GM12873 (cell line): Measurements from ENCODE around the gene NRAP.

Experiments used
- TF ChIP-seq, protein P1 (sequence below): IDR thresholded peaks from 2 replicates; pipeline ENCODE4 v1.5.1; 2012; ENCODE audit warnings: low read depth, mild to moderate bottlenecking, moderate library complexity, low read length, control low read depth; ENCODE audit not compliant: insufficient read depth; ENCODE audit errors: missing control alignments

The NRAP gene

DNA sequence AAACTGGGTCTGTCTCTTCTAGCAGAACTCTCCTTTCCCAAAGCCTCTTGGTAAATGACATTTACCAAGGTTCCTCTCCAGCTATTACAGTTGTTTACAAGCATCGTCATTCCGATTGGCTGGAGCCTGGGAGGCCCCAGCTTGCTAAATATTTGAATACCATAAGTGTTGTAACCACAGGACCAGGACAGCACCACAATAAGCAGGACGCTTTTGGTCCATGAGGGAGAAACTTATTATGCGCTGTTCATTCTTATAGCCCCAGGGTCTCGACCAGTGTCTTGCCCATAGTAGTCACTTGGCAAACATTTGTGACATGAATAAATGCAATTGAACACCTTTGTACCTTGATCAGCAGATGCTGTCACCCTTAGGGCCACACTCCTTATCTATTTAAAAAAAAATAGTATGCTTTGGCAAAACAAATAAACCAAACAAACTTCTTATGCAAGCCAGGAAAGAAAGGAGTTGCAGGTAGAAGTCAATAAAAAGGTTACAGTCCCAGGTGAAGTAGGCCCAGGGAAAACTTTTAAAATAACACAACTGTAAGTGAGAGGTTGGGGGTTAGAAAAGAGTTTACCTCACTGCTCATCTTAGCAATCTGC is 32.8 kb downstream of the NRAP start:
- TF ChIP-seq, protein P1, sequence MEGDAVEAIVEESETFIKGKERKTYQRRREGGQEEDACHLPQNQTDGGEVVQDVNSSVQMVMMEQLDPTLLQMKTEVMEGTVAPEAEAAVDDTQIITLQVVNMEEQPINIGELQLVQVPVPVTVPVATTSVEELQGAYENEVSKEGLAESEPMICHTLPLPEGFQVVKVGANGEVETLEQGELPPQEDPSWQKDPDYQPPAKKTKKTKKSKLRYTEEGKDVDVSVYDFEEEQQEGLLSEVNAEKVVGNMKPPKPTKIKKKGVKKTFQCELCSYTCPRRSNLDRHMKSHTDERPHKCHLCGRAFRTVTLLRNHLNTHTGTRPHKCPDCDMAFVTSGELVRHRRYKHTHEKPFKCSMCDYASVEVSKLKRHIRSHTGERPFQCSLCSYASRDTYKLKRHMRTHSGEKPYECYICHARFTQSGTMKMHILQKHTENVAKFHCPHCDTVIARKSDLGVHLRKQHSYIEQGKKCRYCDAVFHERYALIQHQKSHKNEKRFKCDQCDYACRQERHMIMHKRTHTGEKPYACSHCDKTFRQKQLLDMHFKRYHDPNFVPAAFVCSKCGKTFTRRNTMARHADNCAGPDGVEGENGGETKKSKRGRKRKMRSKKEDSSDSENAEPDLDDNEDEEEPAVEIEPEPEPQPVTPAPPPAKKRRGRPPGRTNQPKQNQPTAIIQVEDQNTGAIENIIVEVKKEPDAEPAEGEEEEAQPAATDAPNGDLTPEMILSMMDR: no peak

DNA sequence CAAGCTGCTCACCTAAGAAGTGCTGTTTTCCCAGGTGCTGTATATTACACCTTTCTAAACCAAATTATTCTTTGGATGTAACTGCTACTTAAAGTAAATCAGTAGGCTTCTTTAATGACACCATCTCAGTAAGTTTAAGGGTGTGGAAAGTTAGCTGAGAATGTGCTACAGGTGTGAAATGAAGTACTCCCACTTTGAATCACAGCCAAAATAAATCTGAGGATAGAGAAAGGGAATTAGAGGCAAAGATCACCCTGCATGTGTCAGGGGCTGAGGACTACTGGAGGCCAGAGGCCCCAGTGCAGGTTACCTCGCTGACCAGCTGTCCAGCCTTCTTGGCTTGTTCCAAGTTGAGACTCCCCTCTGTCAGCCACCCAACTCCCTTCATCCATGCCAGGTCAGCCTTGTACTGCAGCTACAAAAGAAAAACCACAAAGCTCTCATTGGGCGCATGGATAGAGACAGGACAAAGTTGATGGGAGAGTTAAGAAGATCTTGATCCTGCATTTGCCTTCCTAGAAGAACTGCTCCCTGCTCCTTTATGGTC is 35.2 kb downstream of the NRAP start:
- TF ChIP-seq, protein P1: no peak

DNA sequence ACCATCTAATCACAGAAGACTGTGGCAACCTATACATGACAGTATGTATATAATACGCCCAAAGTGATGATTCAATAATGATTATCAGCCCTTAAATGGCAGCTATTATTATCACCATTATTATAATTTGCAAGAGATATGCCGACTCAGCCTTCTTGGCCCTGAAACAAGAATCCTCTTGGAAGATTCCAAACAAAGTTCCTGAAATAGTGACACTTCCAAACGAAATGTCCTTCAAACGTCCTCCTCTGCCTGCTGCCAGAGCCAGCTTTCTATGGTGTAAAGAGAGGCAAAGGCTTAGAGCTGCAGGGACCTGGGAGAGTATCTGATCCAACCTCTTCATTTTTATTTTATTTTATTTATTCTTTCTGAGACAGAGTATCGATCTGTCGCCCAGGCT is 36.0 kb downstream of the NRAP start:
- TF ChIP-seq, protein P1: no peak

DNA sequence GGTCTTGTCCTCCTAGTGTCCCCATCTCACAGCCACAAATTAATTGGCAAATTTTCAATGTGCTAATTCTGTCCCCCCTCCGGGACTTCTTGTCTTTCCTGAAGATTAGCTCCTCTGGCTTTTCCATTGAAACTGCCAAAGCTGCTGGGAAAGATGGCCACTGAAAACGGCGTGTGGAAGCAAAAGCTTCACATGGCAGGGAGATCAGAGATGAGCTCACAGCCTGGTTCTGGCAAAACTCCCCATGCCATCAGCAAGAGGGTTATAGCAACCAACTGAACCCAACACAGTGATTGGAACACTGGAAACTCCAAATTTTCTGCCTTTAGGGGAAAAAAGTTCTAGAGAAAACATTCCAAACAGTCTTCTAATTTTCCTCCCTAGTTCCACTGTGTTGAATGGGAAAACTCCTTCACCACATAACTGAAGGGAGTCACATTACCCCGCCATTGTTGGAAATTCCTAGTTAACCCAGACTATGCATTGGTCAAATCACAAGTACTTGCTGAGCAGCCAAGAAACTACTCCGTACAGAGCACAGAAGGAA is 37.0 kb downstream of the NRAP start:
- TF ChIP-seq, protein P1: no peak

DNA sequence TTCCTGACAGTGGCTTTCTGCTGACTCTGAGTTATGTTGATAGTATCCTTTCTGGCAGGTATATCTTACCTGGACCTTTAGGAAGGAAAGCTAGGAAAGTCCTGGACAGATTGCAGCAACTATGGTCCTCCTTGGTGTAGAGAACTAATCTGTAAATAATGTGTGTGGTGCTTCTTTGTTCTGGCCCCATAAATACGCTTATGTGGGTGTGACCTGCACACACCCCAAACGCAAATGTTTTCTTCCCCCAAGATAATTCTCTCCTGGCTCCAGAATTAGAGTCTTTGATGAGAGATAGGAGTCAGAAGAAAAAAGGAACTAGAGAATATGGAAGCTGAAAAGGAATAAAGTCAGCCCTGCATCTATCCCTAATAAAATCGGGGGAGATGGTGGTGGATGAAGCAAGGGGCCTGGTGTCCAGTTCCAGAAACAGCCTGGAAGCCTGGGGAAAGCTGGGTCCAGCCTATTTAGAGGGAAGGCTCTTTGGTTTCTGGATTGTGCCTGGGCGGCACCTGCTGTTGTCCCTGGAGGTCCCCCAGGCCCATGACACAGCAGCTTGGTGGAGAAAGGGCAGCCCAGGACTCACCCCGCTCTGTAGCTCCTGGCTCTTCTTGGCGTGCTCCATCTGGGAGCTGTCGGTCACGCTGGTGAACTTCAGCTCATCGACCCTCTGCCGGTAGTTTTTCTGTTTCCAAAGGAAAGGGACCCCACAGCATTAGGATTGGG is 38.2 kb downstream of the NRAP start:
- TF ChIP-seq, protein P1: no peak

DNA sequence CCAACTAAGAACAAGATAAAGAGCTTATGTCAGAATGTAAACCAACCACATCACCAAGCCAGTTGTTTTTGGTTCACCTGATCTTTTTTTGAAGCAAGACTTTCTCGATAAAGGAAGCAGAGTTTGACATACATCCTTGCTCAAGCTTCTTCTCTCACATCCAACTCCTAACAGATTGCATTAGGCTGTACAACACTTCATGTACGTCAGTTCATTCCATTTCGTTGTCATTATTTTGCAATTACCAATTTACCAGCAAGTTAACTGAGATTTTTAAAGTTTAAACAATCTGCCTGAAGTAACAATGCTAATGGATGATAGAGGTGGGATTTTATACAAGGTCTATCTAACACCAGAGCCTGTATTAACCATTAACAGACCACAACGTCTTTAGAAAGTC is 41.0 kb downstream of the NRAP start:
- TF ChIP-seq, protein P1: no peak

DNA sequence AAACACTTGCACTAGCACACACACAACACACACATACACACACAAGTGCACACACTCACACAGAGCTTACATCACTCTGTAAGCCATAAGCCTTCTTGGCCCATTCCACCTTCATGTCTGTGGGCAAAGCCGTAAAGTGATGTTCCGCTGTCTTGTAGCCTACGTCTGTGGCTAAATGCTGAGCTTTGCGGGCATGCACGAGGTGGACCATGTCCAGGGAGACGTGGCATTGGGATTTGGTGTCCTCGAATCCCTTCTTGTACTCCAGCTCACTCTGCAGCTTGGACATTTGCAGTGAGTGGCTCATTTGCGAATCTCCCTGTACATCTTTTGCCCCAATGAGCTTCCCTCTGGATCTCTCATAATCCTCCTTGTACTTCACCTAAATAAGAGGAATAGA is 42.0 kb downstream of the NRAP start:
- TF ChIP-seq, protein P1: no peak
